Panc1 (cell line): ENCODE results near the gene UBAC2.

ENCODE experiments used
- POLR2AphosphoS5 ChIP-seq: IDR thresholded peaks from 2 replicates; pipeline ENCODE4 v1.6.1; 2012; ENCODE audit warnings: mild to moderate bottlenecking, low read depth, low read length, moderate library complexity
- TF ChIP-seq, protein P1 (sequence below): fragments of 450-650 bp; IDR thresholded peaks from 2 replicates; pipeline ENCODE4 v1.5.1; 2017; ENCODE audit warnings: mild to moderate bottlenecking
- TF ChIP-seq, protein P2 (sequence below), 2 experiments: IDR thresholded peaks; 2 replicates each; pipeline ENCODE4 v1.6.1; 2011 to 2012; ENCODE audit warnings: low read depth in 2 of 2, control low read depth in 1 of 2, low read length in 1 of 2, mild to moderate bottlenecking in 1 of 2, moderate library complexity in 1 of 2; ENCODE audit not compliant: insufficient read depth in 1 of 2

DNA sequence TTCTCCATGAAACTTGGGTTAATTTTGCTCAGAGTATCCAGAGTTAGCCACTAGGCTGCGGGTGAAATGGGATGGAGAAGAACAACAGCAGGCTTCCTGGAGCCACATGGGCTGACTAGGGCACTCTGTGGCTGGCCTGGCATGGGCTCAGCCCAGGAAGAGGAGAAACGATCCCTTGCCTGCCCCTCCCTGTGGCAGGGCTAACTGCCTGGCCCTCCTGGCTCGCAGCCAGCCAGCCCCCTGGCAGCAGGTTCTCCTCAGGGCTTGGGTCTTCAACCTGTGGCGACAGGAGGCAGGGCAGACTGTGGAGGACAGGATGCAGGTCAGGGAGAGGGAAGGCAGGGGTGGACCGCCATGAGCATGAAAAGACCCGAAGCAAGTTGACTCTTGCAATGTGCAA is 185.3 kb downstream of the UBAC2 start:
- TF ChIP-seq, protein P1, sequence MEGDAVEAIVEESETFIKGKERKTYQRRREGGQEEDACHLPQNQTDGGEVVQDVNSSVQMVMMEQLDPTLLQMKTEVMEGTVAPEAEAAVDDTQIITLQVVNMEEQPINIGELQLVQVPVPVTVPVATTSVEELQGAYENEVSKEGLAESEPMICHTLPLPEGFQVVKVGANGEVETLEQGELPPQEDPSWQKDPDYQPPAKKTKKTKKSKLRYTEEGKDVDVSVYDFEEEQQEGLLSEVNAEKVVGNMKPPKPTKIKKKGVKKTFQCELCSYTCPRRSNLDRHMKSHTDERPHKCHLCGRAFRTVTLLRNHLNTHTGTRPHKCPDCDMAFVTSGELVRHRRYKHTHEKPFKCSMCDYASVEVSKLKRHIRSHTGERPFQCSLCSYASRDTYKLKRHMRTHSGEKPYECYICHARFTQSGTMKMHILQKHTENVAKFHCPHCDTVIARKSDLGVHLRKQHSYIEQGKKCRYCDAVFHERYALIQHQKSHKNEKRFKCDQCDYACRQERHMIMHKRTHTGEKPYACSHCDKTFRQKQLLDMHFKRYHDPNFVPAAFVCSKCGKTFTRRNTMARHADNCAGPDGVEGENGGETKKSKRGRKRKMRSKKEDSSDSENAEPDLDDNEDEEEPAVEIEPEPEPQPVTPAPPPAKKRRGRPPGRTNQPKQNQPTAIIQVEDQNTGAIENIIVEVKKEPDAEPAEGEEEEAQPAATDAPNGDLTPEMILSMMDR: no peak
- TF ChIP-seq, protein P2, sequence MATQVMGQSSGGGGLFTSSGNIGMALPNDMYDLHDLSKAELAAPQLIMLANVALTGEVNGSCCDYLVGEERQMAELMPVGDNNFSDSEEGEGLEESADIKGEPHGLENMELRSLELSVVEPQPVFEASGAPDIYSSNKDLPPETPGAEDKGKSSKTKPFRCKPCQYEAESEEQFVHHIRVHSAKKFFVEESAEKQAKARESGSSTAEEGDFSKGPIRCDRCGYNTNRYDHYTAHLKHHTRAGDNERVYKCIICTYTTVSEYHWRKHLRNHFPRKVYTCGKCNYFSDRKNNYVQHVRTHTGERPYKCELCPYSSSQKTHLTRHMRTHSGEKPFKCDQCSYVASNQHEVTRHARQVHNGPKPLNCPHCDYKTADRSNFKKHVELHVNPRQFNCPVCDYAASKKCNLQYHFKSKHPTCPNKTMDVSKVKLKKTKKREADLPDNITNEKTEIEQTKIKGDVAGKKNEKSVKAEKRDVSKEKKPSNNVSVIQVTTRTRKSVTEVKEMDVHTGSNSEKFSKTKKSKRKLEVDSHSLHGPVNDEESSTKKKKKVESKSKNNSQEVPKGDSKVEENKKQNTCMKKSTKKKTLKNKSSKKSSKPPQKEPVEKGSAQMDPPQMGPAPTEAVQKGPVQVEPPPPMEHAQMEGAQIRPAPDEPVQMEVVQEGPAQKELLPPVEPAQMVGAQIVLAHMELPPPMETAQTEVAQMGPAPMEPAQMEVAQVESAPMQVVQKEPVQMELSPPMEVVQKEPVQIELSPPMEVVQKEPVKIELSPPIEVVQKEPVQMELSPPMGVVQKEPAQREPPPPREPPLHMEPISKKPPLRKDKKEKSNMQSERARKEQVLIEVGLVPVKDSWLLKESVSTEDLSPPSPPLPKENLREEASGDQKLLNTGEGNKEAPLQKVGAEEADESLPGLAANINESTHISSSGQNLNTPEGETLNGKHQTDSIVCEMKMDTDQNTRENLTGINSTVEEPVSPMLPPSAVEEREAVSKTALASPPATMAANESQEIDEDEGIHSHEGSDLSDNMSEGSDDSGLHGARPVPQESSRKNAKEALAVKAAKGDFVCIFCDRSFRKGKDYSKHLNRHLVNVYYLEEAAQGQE (IDR thresholded peaks at IDR 0.05; ENCODE audit: insufficient read depth in 1 of 2, low read depth in 2 of 2, low read length in 1 of 2): no peak
- TF ChIP-seq POLR2AphosphoS5: no peak
